Neural crest cell (in vitro differentiated cells): ENCODE data around the gene TMF1. TPM values are rescaled to one million over a fixed set of nuclear protein-coding genes. Genes with fewer than 3 reads are reported as not detected.

Experiments
- DNase-seq: peaks from one replicate; pipeline ENCODE4 v3.0.0; 2021; ENCODE audit warnings: low read depth, mixed read lengths, low spot score
- H3K27ac Mint-ChIP-seq: one replicate; pipeline ENCODE4 v1.8.0; 2021; ENCODE audit warnings: mild to moderate bottlenecking, mixed read lengths; ENCODE audit not compliant: unreplicated experiment
- H3K27me3 Mint-ChIP-seq: 2 replicates; pipeline ENCODE4 v1.8.0; 2021; ENCODE audit warnings: low read depth, mild to moderate bottlenecking, mixed read lengths
- H3K36me3 Mint-ChIP-seq: 2 replicates; pipeline ENCODE4 v1.8.0; 2021; ENCODE audit warnings: low read depth, mild to moderate bottlenecking, mixed read lengths
- H3K4me1 Mint-ChIP-seq: 2 replicates; pipeline ENCODE4 v1.8.0; 2021; ENCODE audit warnings: mixed read lengths
- H3K4me3 Mint-ChIP-seq: one replicate; pipeline ENCODE4 v1.8.0; 2021; ENCODE audit warnings: mild to moderate bottlenecking, mixed read lengths
- H3K9me3 Mint-ChIP-seq: 2 replicates; pipeline ENCODE4 v1.8.0; 2021; ENCODE audit warnings: mixed read lengths
- CTCF ChIP-seq: fragments of 200-600 bp; sonication (generic); conservative IDR thresholded peaks from 2 replicates; pipeline ENCODE4 v1.5.0; 2021; ENCODE audit warnings: antibody characterized with exemption, mild to moderate bottlenecking
- total RNA-seq: library from RNA; stranded (reverse); gene quantifications from 2 replicates; pipeline ENCODE4 v1.2.1, GENCODE V29; 2021

TMF1 gene
- total RNA-seq, 1 donor from 2014 or later = 18.5 TPM

GRCh38 chr3:69095636-69096035 is 43.5 kb upstream of the TMF1 start:
- DNase-seq = no peak
- TF ChIP-seq CTCF = no peak
- Mint-ChIP-seq H3K4me1 (peaks cover 52% of the 10 kb centered on the region), H3K27ac (no peak overlapping the region), H3K9me3 (no peaks in the 10 kb centered on the region), H3K4me3 (no peak overlapping the region), H3K36me3 (peaks cover 11% of the 10 kb centered on the region), H3K27me3 (no peaks in the 10 kb centered on the region)

GRCh38 chr3:69094467-69095205 is 42.5 kb upstream of the TMF1 start:
- DNase-seq = no peak
- Mint-ChIP-seq H3K27ac (no peak overlapping the region), H3K36me3 (peaks cover 8% of the 10 kb centered on the region), H3K9me3 (no peaks in the 10 kb centered on the region), H3K4me1 (peaks cover 57% of the 10 kb centered on the region), H3K27me3 (no peaks in the 10 kb centered on the region), H3K4me3 (no peak overlapping the region)
- no peak for TF ChIP-seq CTCF

GRCh38 chr3:69092030-69092516 is 39.9 kb upstream of the TMF1 start:
- Mint-ChIP-seq H3K4me1 (peaks cover 53% of the 10 kb centered on the region), H3K9me3 (no peaks in the 10 kb centered on the region), H3K36me3 (no peaks in the 10 kb centered on the region), H3K27me3 (no peaks in the 10 kb centered on the region), H3K4me3 (peak overlapping the region; percentile 31), H3K27ac (peak overlapping the region; percentile 82)
- DNase-seq = no peak
- TF ChIP-seq CTCF = no peak

- no peak for DNase-seq
- peak overlapping the region; percentile 35 for H3K4me3 Mint-ChIP-seq
- TF ChIP-seq CTCF = no peak
- no peaks in the 10 kb centered on the region for H3K36me3 Mint-ChIP-seq
- H3K4me1 Mint-ChIP-seq = peaks cover 53% of the 10 kb centered on the region
- peak overlapping the region; percentile 40 for H3K27ac Mint-ChIP-seq
- H3K27me3 Mint-ChIP-seq = no peaks in the 10 kb centered on the region
- no peaks in the 10 kb centered on the region for H3K9me3 Mint-ChIP-seq
These were observed 39.4 kb upstream of the TMF1 start for GRCh38 chr3:69091389-69092029.

GRCh38 chr3:69090021-69090420 is 37.9 kb upstream of the TMF1 start:
- no peak for DNase-seq
- TF ChIP-seq CTCF = no peak
- H3K4me3 Mint-ChIP-seq = peak overlapping the region; percentile 61
- H3K4me1 Mint-ChIP-seq = peaks cover 59% of the 10 kb centered on the region
- H3K27ac Mint-ChIP-seq = peak overlapping the region; percentile 22
- no peaks in the 10 kb centered on the region for H3K36me3 Mint-ChIP-seq
- no peaks in the 10 kb centered on the region for H3K27me3 Mint-ChIP-seq
- no peaks in the 10 kb centered on the region for H3K9me3 Mint-ChIP-seq
